GM18907 (cell line): Measurements from ENCODE around the gene RSBN1.
"Not testable (repeated sequence)": the region's sequence is repeated elsewhere in the genome, so short reads cannot be mapped to it uniquely, and the experiment has no call there.

ENCODE experiments used
- ATAC-seq: cut with Tn5 transposase; IDR thresholded peaks from one replicate; pipeline ENCODE4 v1.9.1; 2021; ENCODE audit warnings: mild to moderate bottlenecking, moderate library complexity; ENCODE audit not compliant: unreplicated experiment

RSBN1 gene

DNA sequence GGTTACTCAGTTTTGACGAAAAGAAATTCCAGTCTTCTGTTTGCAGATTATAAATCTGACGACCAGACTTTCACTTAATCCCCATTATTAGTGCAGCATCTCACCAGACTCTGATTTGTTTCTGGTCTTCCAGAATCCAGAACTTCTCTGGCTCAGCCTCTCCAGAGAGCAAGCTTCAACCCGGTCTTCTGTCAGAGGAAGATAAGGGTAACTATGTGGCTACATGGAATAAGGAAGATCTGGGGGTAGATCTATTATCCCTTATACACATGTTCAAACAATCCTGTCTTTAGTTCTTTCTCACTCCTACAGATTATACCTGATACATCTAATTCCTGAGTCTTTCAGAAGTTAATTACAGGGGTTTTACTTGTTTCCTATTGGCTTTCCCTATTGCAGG is 62.9 kb downstream of the RSBN1 start:
- no peak for ATAC-seq

DNA sequence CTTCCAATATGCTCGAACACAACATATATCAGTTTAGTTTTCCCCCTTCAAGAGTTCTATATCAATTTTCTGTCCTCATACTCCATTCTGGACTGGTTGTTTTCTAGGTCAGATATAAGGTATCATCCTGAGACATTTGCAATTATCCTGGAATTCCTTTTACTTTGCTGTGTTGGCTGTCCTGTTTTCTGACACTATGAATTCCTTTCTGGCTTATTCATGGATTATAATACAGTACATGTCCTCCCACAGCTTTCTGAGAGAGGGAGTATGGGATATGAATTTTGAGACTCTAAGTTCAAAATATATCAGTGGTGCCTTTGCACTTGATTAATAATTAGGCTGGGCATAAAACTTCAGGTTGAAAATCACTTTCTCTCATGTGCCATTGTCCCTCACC is 64.9 kb downstream of the RSBN1 start:
- no peak for ATAC-seq

- ATAC-seq: no peak
Measured at GRCh38 chr1:113745425-113745824, 66.9 kb downstream of the RSBN1 start.

DNA sequence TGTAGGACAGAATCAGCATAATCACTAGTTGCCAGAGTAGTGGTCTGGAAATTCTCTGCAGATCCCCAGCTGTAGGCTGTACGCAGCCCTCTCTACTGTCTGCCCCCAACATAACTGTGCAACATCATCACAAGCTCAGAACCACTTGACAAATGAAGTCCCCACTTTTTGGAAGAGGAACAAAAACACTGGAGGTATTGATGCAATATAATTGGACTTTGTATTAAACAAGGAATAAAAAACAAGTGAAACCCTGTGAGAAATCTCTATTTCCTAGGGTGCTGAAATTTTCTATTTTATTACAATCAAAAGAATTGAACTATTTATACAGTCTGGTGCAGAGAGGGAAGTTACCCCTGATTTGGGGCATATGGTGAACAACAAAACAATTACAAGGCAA is 68.2 kb downstream of the RSBN1 start:
- no peak for ATAC-seq

DNA sequence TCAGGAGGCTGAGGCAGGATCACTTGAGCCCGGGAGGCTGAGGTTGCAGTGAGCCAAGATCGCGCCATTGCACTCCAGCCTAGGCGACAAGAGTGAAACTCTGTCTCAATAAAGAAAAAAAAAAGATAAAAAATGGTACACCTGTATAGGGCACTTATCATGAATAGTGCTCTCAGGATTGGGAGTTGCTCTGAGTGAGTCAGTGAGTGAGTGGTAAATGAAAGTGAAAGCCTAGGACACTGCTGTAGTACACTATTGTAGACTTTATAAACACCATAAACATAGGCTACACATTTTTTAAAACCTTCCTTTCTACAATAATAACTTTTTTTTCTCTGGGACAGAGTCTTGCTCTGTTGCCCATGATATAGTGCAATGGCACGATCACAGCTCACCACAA is 69.8 kb downstream of the RSBN1 start:
- ATAC-seq: no peak

GRCh38 chr1:113734357-113735055 is 77.8 kb downstream of the RSBN1 start:
- no peak for ATAC-seq

DNA sequence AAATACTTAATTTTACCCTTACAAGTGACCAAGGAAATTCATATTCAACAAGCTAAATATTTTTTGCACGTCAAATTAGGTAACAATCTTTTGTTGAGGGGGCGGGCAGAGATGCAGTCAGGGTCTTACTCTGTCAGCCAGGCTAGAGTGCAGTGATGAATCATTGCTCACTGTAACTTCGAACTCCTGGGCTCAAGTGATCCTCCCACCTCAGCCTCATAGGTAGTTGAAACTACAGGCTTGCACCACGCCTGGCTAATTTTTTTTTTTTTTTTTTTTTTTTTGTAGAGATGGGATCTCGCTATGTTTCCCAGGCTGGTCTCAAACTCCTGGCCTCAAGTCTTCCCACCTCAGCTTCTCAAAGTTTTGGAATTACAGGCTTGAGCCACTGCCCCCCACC is 79.5 kb downstream of the RSBN1 start:
- no peak for ATAC-seq

GRCh38 chr1:113721010-113721409 is 91.3 kb downstream of the RSBN1 start:
- ATAC-seq: no peak

DNA sequence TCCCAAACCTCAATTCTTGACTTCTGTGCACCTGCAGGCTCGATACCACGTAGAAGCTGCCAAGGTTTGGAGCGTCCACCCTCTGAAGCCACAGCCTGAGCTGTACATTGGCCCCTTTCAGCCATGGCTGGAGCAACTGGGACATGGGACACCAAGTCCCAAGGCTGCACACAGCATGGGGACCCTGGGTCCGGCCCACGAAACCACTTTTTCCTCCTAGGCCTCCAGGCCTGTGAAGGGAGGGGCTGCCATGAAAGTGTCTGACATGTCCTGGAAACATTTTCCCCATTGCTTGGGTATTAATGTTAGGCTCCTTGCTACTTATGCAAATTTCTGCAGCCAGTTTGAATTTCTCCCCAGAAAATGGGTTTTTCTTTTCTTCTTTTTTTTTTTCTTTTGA is 93.7 kb downstream of the RSBN1 start:
- not testable (repeated sequence) for ATAC-seq

- ATAC-seq: not testable (repeated sequence)
Measured at GRCh38 chr1:113717506-113717905, 94.8 kb downstream of the RSBN1 start.

- no peak for ATAC-seq
Measured at GRCh38 chr1:113714606-113715269, 97.5 kb downstream of the RSBN1 start.
